Measurements from ENCODE around the gene LYVE1.

Gene LYVE1

GRCh38 chr11:10522276-10522675 lies 46.2 kb downstream of the LYVE1 start:
- DNase-seq (ENCODE audit: low read depth): no peak

- DNase-seq (ENCODE audit: low read depth): no peak
Measured at GRCh38 chr11:10520562-10520961, 47.9 kb downstream of the LYVE1 start.

DNA sequence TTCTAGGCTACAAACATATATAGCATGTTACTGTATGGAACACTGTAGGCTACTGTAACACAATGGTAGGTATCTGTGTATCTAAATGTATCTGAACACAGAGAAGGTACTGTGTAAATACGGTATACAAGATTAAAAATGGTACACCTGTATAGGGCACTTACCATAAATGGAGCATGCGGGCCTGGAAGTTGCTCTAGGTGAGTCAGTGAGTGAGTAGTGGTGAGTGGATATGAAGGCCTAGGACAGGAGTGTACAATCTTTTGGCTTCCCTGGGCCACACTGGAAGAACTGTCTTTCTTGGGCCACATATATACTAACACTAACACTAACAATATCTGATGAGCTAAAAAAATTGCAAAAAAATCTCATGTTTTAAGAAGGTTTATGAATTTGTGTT lies 48.8 kb downstream of the LYVE1 start:
- DNase-seq (ENCODE audit: low read depth): no peak

DNA sequence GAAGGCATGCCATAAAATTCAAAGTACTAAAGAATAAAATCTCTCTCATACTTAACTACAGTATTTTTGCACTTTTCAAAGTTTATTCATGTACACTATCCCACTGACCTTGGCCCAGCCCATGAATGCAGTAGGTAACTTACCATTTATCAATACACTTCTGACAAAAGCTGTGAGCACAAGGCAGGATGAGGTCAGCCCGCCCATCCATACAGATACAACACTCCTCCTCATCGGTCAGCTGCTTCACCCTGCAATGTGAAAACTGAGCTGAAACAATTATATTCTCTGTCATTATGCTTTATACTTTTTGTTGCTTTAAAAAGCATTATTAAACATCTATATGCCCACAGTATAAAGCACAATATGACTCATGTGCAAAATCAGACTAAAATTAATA lies 49.6 kb downstream of the LYVE1 start:
- DNase-seq (ENCODE audit: low read depth): no peak

GRCh38 chr11:10518123-10518522 lies 50.3 kb downstream of the LYVE1 start:
- DNase-seq (ENCODE audit: low read depth): no peak

- DNase-seq (ENCODE audit: low read depth): no peak
Measured at GRCh38 chr11:10515418-10515817, 53.0 kb downstream of the LYVE1 start.

DNA sequence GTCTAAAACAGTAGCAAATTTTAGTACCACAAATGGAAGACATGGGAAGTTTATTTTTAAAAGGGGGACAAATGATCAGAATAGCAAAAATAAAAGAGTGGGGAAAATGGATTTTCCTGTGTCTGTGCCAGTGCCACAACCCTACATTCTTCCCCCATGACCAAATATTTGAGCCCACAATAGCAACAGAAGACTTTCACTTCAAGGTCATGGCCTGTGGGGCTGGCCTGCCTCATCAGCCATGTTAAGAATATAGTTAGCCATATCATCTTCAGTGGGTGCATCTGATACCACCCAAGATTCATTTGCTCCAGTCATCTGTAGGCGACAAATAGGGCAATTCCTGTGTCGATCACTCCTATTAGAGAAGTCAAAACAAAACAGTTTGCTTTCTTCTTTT lies 53.8 kb downstream of the LYVE1 start:
- no peak for DNase-seq (ENCODE audit: low read depth)

DNA sequence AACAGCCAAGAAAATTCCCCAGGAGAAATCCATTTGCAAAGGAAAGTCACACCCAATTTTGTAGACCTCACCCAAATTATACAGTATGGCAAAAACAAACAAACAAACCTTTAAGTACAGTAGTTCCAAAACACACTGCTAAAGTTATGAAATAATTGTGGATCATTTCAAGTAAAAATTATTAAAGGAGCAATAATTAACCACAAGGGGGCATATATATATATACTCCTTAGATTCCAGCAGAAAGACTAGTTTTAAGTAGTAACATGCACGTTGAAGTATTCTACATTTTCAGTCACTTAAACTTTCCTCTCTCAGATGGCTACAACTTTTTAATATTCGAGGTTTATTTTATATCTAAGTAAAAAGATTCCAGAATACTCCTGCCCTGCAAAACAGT lies 54.3 kb downstream of the LYVE1 start:
- no peak for DNase-seq (ENCODE audit: low read depth)

- DNase-seq (ENCODE audit: low read depth): no peak
Measured at GRCh38 chr11:10511181-10511621, 57.3 kb downstream of the LYVE1 start.

Measured in stromal cell of bone marrow (primary cell).